KG1 (cell line): ENCODE measurements around the gene SLC2A2.

Experiments
- DNase-seq: peaks from one replicate; lab custom pipeline; 2025; lab: John Stamatoyannopoulos, UW

Gene SLC2A2

DNA sequence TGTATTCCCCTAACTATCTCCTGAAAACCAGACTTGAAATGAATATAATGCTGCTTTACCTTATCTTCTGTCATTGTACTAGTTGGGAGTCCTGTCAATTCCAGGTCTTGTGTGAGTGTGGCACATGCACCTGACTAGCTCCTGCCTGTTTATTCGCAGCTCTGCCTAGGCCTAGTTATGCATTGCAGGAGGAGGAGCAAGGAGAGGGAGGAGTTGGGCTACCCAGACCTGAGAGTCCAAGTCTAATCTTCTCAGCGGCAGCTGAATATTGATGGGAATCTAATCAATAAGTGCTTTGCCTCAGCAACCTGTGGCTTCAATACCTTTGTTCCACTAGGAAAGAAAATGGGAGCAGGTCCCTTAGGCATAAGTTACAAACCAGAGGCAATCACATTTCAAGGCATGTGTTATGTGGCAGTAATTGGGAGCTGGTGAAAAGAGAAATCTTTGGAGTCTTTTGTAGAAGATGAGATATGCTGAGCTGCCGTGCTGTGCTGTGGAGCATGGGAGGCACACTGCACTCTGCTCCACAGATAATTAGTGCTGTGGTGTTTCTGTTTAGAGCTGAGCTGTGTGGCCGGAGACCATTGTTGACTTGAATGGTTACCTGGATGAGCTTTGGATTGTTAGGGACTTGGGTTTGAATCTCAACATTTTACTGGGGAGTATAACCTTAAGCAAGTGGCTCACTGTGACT, at the start of gene SLC2A2:
SLC2A2 (minus strand) TSS at position 124 of the 697 bp plus-strand sequence; CDS start at position 74, 50 bp downstream.
- DNase-seq = no peak

DNA sequence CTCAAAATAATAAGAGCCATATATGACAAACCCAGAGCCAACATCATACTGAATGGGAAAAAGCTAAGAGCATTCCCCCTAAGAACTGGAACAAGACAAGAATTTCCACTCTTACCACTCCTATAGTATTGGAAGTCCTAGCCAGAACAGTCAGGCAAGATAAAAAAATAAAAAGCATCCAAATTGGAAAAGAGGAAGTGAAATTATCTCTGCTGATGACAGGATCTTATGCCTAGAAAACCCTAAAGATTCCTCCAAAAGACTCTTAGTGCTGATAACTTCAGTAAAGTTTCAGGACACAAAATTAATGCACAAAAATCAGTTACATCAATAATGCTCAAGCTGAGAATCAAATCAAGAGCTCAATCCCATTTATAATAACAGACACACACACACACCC, 45.9 kb upstream of the SLC2A2 start:
- no peak for DNase-seq

DNA sequence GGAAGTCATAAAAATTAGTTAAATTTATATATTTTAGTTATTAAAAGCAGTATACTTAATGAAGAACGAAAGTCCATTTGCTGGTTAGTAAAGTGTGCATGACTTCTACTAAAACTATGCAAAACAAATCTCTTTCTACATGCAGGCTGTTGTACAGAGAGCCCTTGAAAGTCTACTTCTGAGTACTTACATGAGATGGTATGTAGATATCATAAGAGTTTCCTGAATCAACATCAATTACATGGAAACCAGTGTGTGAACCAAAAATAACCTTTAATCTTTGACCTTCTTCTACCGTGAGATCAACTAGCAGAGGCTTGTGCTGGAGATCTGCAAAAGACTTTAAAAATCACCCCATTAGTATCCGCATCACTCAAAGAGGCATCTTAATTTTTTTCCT, 42.1 kb upstream of the SLC2A2 start:
- no peak for DNase-seq

DNA sequence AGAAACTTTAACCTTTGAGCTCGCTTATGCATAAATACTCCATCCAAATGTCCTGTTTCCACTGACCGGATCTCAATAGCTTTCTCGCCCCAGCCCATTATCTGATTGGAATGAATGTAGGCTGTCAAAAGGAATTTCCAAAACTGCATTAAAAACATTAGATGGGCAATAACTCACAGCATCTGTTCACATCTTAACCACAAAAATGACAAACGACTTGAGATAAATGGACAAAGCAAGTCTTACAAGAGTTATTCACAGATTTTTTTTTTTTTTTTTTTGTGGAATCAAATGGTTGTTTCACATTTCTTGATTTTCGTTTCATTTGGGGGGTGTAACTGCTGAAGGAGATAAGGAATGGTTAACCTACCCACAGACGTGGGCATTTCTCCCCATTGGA, 39.7 kb upstream of the SLC2A2 start:
- no peak for DNase-seq

DNA sequence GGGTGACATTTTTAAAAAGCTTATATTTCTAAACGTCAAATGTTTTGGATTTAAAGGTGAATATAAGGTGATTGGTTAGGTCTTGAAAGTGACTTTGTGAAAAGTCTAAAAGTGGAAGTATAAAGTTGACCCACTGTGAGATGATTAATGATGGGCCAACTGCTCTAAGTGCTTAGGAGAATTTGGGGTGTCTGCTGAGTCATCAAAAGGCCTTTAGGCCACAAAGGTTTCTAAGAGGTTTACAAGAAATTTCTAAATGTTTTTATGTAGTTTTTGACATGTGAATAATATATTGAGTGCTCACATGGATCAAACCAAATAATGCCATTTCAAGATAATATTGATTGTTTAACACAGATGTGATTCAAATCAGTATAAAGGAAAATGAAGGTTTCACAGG, 39.2 kb upstream of the SLC2A2 start:
- no peak for DNase-seq

DNA sequence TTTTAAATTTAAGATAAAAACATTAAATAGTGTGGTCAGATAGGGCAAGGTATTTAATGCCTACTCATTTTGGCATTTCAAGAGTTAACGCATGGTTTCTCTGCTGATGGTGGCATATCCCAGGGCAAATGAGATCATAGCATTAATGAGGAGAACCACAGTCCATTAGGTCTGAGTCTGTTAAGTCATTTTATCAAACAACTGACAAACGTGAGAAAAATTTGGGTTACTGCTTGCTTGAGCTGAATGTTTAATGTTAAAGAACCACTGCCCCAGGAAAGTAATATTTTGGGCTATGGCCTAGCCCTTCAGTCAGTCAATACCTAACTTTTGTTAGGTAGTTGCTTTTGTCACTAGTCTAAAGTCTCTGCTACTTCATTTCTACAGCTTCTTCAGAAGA, 37.9 kb upstream of the SLC2A2 start:
- no peak for DNase-seq

DNA sequence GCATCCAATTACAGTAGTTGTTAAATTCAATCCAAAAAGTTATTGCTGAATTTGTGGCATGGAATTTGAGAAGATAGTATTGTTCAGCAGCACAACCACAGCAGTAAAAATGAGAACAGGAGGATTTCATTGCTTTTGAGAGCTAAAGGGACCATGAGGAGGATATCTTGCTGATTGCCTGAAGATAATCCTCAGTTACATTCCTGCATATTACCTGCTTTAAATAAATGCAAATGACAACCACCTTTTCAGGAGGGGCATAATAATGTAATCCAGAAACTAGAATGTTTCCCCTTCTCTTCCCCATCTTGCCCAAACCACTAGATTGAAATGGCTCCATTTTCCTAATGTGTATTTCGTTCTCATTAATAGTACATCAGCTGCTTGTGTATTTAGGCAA, 35.2 kb upstream of the SLC2A2 start:
- DNase-seq = no peak

DNA sequence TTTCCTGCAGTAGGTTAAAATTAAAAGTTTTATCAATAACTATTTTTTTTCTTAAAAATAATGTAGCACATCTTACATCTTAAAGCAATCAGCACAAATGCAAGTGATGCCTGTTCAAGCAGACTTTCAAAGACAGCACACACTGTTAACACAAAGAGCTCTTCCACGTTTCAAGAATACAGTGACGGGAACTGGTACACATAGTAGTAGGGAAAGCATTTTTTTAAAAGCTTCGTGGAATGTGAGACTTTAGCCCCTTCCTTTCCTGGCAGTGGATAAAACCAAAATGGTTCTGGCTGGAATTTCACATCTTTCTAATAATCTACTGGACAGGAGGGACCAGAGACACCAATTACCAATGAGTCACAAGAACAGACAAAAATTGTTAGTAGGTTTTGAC, 33.5 kb upstream of the SLC2A2 start:
- DNase-seq = no peak

DNA sequence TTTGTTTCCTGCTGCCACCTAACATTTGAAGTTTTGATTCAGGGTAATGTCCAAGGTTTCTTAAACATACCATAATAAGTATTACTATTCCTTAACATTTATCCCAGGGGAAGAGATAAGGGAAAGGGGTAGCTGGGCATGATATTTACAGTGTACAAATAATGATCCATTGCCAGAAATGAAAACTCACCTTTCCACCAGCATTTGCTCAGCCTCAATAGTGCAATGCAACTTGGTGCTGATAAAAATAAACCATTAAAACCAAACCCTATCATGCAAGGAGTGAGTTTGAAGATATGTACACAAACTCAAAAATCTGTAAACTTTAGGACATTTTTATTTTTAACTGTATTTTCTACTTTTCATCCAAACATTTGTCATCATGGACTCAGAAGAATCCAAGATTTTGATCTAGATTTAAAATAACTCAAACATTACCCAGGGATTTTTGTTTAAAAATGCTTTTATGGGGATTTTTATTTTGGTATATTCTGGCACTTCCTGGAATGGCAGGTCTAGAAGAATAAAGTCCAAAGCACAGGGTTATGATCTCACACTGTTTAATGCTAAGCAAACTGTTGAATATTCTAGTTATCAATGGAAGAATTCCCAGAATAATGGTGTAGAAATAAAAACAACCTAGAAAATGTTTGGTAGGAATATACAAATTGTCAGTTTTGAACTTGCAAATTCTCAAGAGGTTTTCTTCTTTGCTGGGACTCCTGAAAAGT, 32.5 kb upstream of the SLC2A2 start:
- DNase-seq = no peak

DNA sequence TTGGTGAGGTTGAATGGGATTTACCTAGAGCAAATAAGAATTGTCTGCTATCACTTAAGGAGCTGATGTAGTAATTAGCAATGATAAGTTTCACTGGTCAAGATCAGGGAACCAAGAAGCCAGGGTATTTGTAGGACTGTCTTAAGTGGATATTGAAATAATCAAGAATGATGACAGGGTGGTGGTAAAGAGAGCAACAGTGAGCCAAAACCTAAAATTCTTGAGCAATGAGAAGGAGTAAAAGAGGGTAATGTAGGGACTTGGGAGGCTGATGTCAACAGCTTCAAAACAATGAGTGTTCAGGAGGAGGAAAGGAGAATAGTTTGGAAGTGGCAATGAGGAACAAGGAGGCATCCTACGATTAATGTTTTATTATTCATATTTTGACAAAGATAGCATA, 31.5 kb upstream of the SLC2A2 start:
- DNase-seq = no peak

DNA sequence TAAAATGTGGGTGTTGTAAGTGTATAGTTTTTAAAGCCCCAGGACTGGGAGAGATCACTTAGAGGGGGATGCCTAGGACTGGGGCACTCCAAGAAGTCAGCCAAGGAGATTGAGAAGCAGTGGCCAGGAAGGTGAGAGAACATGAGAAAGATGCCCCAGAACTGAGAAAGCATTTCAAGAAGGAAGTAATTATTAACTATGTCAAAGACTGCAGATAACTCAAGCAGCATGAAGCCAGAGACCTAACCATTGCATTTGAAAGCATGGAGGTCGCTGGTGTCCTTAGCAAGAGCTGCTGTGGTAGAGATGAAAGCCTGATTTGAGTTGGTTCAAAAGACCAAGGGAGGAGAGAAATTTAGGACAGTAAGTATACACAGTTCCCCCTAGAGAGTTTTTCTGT, 30.6 kb upstream of the SLC2A2 start:
- no peak for DNase-seq

DNA sequence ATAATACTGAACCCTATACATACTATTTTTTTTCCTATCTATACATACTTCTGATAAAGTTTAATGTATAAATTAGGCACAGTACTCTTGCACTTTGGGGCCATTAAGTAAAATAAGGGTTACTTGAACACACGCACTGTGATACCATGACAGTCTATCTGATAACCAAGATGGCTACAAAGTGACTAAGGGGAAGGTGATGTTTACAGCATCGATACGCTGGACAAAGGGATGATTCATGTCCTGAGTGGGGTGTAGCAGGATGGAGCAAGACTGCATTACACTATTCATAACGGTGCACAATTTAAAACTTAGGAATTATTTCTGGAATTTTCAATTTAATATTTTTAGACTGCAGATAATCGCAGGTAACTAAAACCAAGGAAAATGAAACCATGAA, 30.0 kb upstream of the SLC2A2 start:
- DNase-seq = no peak

DNA sequence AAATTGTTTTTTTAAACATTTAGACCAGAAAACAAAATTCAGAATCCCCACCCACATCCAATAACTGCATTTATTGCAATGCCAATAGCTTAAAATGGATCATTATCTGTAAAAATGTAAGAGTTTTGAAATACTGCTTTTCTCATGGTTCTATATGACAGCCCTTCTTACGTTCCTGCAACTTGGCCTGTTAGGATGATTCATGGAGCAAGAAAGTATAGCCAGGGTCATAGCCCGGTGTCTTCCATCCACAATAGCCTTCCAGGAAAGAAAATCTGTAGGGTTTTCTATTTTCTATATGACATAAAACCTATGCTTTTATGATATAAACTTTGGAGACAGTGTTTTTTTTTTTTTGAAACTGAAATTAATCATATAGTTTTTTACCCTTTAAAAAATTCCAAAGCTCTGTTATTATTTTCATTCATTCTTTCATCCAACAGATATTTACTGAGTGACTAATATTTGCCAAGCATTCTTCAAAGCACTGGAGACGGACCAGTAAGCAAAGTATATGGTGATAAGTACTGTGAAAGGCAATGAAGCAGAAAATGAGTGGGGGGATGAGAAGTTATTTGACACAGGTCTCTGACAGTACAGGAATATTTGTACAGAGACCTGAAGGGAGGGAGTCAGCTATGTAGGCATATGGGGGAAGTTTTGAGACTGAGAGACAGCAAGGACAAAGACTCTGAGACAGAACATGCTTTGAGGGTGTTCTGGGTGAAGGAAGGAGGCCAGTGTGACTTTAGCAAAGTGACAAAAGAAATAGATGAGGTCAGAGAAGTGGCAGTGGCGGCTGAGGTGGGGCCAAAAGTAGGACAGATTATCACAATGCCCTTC, 29.0 kb upstream of the SLC2A2 start:
- DNase-seq = no peak

DNA sequence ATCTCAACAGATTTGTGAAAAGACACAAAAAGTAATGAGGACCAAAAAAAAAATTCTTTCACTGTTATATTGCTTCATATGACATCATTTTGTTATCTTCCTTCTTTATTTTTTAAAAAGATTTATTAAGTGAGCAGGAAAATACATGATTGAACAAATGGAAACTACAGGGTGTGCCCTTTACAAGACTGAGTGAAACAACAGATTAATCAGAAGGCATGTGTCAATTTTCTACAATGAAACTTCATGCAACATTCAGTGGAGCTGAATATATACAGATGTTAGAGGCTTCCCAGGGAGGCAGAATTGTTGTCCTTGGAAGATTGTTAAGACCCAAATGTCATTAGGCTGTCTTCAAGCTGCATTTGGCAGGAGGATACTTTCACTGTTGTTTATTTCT, 28.4 kb upstream of the SLC2A2 start:
- no peak for DNase-seq

DNA sequence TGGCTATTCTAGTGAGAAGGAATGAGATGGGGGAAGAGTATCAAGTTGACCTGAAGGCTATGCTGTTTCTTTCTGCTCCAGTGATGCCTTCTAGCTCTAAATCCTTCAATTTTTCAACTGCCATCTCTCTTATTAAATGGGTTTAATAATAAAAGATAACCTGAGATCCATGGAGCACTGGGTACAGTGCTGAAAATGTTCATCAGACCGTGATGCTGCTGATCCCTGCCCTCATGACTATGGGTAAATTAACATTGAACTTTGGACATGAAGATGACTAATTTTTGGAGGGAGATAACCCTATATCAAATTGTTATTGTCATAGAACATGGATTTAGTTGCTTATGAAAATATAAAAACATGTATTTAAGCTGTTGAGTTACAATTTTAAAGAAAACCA, 27.7 kb upstream of the SLC2A2 start:
- no peak for DNase-seq

DNA sequence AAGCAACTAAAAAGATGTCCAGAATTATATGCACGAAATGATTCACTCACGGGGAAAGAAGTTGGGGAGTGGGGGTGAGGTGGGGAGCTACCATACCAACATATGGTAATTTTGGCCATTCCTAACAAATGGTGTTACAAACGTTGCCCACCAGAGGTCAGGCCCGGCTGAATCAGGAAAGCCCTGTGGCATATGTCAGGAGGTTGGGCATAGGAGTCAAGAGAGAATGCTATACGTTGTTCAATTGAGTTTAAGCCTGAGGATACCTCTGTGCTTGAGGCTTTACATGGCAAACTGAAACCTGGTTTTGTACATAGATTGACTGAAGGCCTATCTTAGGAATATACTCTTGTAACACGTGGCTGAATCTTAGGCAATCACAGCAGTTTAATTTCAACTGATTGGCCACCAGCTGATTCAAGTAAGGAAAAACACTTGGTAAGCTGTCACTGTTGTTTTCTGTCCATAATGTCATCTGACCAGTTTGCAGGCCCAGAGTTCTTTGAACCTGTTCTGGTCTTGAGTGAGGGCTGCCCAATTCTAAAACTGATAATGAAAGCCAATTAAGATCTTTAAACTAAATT, 23.4 kb upstream of the SLC2A2 start:
- no peak for DNase-seq

DNA sequence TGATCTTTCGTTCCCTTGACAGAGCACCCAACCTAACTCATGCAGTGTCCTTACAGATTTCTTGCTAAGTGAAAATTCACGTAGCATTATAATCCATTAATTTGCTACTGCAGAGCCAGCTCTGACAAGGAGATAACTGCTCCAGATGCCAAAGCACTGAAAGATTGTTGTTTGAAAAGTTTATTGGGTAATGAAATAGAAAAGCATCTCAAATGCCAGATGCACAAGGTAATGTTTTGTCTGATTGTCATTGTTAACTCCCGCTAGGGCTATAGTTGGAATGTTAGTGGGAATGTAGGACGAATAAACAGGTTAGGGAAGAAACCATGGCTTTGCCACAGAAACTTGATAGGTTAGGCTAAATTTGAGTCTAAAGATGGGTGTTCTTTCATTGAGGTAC, 20.2 kb upstream of the SLC2A2 start:
- no peak for DNase-seq

DNA sequence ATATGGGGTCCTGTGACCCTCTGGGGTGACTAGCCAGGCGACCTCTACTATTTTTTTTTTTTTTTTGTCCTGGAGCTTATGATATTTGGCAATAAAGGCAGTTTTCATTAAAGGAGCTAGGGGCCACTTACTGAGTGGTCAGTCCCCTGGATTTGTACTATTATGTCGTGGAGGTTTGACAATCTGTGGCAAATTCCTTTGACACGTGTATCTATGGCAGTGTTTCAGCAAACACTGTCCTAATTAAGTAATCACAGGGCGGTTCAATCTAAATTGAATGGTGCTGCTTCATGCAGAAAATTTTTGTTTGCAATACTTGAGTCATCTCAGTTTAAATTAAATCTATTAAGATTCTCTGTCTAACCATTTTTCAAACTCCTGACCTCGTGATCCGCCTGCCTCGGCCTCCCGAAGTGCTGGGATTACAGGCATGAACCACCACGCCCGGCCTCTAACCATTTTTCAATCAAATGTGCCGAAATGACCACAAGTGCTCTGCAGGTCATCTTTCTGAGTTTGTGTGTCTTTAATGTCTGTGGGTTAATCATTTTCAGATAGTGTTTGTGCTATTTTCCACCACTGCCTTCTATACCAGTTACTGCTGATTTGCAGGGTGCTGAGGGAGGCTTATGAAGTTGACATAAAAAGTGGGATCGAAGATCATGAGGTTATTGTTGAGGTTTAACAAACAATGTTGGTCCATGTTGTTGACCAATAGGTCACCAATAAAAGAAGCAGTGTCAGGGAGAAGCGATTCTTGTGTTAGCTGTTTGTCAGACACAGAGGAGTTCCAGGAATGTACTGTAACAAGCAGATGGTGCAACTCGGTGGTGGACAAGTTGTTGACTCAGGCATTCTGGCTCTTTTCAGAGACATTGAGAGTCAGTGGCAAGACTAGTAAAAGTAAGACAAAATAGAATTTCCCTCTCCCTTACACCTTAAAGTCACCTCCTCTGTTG, 18.6 kb upstream of the SLC2A2 start:
- no peak for DNase-seq

DNA sequence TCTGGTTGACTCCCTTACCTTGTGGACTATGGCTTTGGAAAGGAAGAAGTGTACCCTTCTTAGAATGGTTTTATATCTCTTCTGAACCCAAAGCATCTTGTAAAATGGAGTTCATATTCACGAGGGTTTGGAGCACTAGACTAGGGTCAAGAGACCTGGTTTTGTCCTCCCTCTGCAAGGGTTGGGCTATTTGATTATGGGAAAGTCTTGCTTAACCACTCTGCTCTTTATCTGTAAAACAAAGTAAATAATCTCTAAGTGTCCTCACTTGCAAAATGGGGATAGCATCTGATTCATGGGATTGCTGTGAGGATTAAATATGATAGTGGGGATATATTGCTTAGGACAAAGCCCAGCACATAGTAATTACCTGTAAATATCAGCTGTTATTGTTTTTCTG, 17.9 kb upstream of the SLC2A2 start:
- no peak for DNase-seq

DNA sequence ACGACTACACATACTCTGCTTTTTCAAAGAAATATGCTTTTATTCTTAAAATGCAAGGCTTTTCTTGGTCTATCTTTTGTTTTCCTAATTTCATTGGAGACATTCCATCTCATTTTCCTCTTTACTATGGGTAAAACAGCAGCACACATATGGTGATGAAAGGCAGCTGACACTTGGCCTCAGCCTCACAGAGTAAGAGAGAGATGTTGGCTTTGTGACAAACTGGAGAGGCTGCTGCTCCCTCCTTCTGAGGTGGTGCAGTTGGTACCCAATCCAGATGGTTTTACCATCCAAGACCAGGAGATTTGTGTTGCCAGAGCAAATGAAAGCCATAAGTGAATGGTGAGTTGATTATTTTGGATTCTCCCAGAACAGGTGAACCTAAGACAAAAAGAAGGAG, 13.2 kb upstream of the SLC2A2 start:
- DNase-seq = no peak

DNA sequence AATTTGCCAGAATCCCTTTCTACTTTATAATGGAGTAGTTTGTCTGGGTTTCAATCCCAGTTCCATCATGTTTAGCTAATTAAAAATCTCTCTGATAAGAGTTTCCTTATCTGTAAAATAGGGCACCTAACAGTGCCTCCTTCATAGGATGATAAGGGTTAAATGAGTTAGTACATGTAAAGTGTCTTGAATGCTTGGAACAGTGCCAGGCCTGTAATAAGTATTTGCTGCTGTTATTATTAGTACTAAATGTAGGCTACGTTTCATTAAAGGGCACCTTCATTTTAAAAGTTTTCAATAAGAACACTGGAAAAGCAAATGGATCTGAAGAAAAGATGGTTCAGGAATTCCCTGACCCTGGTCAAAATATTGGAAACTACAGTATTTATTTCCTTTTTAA, 11.8 kb upstream of the SLC2A2 start:
- DNase-seq = no peak
